ENCODE results near the gene DNAJA2. TPM values are rescaled to one million over a fixed set of nuclear protein-coding genes. Genes with fewer than 3 reads are reported as not detected.

DNAJA2 gene
- total RNA-seq, 1 experiment from 2014 or later: 101 TPM

DNA sequence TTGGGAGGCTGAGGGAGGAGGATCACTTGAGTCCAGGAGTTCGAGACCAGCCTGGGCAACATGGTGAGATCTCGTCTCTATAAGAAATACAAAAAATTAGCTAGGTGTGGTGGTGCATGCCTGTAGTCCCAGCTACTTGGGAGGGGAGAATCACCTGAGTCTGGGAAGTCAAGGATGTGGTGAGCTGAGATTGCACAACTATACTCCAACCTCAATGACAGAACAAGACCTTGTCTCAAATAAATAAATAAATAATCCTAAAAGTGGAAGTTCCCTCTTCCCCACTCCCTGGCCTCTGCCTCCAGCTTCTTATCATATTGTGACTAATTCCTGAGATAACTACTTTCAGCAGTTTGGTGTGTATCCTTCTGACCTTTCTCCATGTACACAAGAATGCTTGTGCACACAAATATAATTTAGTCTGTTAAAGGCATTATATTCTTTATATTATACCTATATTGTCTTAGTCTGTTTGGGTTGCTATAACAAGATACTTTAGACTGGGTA is 23.5 kb upstream of the DNAJA2 start:
- H3K27me3 Mint-ChIP-seq (ENCODE audit: low read depth): no peaks in the 10 kb centered on the region
- H3K4me1 Mint-ChIP-seq: peaks cover 7% of the 10 kb centered on the region
- ChIA-PET POLR2A (no interaction called here), CTCF (no interaction called here)
- no peaks in the 10 kb centered on the region for H3K9me3 Mint-ChIP-seq
- TF ChIP-seq ZNF138 (CRISPR knock-in tag; conservative IDR thresholded peaks at IDR 0.05): no peak
- TF ChIP-seq ZNF416 (CRISPR knock-in tag; IDR thresholded peaks at IDR 0.05): no peak
- no peak for TF ChIP-seq NFYB (CRISPR knock-in tag; conservative IDR thresholded peaks at IDR 0.05; ENCODE audit: low read depth)
- TF ChIP-seq, protein P1, sequence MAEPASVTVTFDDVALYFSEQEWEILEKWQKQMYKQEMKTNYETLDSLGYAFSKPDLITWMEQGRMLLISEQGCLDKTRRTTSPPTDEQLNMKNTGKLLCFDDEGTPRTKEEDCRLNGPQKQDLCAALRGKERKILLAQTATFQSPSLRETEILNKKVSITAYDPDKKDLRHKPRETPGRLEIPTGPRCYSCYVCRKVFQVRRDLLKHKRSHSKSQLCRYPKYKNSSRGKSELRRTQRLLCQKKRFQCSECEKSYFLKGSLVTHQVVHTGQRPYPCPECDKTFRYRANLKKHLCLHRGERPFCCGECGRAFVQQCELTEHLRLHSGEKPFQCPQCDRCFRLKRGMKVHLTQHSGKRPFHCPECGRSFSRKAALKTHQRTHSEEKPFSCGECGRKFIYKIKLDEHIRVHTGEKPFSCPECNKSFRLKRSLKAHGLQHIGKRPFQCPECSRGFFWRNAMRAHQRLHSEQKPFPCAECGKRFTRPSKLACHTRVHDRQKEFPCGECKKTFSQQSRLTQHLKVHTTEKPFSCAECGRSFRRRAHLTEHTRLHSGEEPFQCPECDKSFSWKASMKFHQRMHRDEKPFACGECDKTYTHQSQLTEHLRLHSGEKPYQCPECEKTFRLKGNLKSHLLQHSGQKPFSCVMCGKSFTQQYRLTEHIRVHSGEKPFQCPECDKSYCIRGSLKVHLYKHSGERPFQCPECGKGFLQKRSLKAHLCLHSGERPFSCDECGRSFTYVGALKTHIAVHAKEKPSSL (CRISPR knock-in tag; conservative IDR thresholded peaks at IDR 0.05): no peak
- TF ChIP-seq CREM (CRISPR knock-in tag; IDR thresholded peaks at IDR 0.05): no peak
- TF ChIP-seq PREB (CRISPR knock-in tag; IDR thresholded peaks at IDR 0.05; ENCODE audit: borderline replicate concordance): no peak
- TF ChIP-seq ZNF396 (CRISPR knock-in tag; IDR thresholded peaks at IDR 0.05; ENCODE audit: borderline replicate concordance): no peak
- TF ChIP-seq, protein P2, sequence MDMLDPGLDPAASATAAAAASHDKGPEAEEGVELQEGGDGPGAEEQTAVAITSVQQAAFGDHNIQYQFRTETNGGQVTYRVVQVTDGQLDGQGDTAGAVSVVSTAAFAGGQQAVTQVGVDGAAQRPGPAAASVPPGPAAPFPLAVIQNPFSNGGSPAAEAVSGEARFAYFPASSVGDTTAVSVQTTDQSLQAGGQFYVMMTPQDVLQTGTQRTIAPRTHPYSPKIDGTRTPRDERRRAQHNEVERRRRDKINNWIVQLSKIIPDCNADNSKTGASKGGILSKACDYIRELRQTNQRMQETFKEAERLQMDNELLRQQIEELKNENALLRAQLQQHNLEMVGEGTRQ (CRISPR knock-in tag; IDR thresholded peaks at IDR 0.05): no peak
- no peak for TF ChIP-seq JAZF1 (CRISPR knock-in tag; IDR thresholded peaks at IDR 0.05)
- no peak for TF ChIP-seq CTCF (IDR thresholded peaks at IDR 0.05)
- no peak for TF ChIP-seq PRDM15 (CRISPR knock-in tag; IDR thresholded peaks at IDR 0.05)
- no peak for TF ChIP-seq ZNF671 (CRISPR knock-in tag; IDR thresholded peaks at IDR 0.05)
- TF ChIP-seq, protein P3, sequence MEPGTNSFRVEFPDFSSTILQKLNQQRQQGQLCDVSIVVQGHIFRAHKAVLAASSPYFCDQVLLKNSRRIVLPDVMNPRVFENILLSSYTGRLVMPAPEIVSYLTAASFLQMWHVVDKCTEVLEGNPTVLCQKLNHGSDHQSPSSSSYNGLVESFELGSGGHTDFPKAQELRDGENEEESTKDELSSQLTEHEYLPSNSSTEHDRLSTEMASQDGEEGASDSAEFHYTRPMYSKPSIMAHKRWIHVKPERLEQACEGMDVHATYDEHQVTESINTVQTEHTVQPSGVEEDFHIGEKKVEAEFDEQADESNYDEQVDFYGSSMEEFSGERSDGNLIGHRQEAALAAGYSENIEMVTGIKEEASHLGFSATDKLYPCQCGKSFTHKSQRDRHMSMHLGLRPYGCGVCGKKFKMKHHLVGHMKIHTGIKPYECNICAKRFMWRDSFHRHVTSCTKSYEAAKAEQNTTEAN (CRISPR knock-in tag; IDR thresholded peaks at IDR 0.05): no peak
- TF ChIP-seq MXD4 (CRISPR knock-in tag; IDR thresholded peaks at IDR 0.05; ENCODE audit: borderline replicate concordance): no peak
- no peak for TF ChIP-seq ETV6 (CRISPR knock-in tag; IDR thresholded peaks at IDR 0.05)
- no peak for TF ChIP-seq ZMAT4 (CRISPR knock-in tag; IDR thresholded peaks at IDR 0.05)
- no peak for ATAC-seq
- DNase-seq (ENCODE audit: low spot score): no peak
- H3K36me3 Mint-ChIP-seq: peaks cover 3% of the 10 kb centered on the region; the same call in 1 of the 2 replicates
- H3K4me3 Mint-ChIP-seq: no peak overlapping the region
- H3K27ac Mint-ChIP-seq: no peak overlapping the region

Measured in WTC11 (cell line).